GM19351 (cell line): Measurements from ENCODE around the gene CLIC3.
"Not testable (repeated sequence)": the region's sequence is repeated elsewhere in the genome, so short reads cannot be mapped to it uniquely, and the experiment has no call there.

Experiments
- ATAC-seq: cut with Tn5 transposase; IDR thresholded peaks from one replicate; pipeline ENCODE4 v1.9.1; 2021; ENCODE audit warnings: mild to moderate bottlenecking, moderate library complexity; ENCODE audit not compliant: unreplicated experiment

Gene CLIC3, protein sequence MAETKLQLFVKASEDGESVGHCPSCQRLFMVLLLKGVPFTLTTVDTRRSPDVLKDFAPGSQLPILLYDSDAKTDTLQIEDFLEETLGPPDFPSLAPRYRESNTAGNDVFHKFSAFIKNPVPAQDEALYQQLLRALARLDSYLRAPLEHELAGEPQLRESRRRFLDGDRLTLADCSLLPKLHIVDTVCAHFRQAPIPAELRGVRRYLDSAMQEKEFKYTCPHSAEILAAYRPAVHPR

DNA sequence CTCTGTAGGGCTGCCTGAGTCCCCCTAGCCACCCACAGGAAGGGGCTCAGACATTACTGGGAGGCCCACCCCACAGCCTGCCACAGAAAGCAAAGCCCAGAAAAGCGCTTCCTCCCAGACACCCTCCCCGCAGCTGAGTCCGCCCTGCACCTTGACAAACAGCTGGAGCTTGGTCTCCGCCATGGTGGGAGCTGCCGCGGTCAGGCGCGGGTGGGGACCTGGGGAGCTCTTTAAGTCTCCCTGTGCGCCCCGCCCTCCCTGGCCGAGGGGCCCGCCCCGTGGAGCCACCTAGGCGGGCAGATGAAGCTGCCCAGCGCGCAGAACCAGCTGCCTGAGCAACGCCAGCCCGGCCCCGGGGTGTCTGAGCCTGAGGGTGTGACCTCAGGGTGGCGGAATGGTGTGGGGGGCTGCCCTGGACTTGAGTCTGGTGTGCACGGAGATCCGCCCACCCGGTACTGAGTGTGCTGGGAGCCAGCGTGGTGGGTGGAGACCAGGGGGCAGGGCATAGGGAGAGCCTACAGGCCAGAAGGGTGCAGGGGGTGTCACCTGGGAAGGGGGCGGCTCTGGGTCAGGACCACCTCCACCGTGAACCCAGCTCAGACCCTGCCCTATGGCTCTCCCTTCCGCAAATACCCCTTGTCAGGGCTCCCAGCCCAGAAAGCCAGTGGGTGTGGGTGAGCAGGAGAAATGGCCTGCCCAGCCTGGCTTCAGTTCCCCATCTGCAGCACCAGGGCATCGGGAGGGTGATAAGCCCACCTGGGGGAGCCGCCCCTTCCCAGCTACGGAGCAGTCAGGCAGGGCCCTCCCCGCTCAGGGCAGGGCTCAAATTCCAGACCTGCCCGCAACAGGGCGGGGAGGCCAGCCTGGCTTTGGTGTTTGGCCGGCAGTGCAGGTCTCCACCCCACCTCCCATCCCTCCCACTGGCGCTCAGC is at the start of gene CLIC3:
Gene CLIC3, minus strand, starts transcription at position 208 of the 932 bp plus-strand sequence. Its CDS starts 25 bp downstream, at position 183.
- no peak for ATAC-seq

DNA sequence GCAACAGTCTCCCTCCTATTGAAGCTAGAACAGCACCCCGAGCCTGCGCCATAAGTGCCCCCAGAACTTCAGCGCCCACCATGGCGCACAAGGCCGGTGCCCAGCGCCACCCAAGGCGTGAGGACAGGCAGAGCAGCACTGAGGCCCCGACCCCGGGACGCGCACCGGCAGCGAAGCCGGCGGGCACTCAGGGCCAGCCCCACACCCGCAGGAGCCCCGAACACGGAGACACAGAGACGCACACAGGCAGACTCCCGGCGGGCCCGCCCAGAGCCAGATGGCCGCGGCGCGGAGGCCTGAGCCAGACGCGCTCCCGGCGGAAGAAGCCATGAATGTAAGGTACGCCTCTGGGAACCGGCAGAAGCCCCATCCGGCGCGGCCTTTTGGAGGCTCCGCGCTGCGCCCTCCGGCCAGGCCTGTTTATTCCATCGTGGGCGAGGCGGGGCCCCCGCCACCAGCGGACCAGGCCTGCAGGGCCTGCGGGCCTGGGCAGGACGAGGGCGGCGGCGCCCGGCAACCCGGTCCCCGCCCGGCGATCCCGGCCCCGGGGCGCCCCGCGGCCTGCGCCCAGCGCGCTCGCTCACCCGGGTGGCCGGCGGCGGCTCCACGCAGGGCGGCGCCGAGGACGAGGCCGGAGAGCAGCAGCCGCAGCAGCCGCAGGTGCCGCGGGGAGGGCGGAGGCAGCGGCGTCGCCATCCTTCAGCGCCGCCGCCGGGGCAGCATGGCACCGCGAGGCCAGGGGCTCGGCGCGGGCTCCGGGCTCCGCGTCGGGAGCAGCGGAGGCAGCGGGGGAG is 49.1 kb upstream of the CLIC3 start:
- ATAC-seq: no peak

DNA sequence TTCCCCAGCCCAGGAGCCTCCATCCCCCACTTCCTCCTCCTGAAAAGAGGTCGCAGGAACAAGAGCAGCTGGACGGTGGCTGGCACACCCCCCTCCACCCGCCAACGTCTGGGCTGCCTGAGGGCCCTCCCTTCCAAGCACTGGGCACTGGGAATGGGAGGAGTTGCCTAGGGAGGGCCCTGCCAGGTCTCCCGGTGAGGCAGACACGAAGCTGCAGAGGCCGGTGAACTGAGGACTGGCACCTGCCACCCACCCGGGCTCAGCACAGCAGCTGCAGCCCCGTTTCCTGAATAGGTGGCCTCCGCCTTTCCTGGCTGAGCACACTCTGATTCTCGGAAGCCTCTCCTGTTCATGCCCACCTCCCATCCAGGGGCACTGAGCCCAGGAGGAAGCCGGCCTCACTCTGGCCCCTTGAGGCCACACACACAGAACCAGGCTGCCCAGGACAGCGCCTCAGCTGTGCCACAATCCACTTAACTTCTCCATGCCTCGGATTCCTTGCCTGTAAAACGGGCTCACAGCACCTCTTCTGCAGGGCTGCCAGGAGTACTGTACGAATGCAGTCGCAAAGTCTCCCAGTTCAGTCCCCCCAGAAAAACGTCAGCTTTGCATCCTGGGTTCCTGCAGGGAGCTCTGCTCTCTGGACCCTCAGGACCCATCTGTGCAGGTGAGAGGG is 48.3 kb upstream of the CLIC3 start:
- no peak for ATAC-seq

DNA sequence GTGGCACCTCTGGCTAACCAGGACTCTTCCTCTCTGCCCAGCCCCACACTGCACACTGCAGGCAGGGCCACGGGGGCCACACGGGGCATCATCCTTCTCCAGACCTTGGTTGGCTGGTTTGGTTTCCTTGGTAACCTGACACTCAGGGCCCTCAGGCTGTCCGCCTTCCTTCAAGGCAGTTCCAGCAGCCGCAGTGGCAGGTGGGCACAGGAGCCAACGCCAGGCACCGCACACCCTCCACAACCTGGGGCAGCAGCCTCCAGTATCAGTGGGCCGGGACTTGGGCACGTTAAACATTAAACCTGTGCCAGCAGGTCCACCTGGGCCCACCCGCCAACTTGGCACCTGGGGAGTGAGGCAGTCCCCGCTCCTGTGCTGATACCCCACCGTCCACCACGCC is 47.7 kb upstream of the CLIC3 start:
- ATAC-seq: no peak

DNA sequence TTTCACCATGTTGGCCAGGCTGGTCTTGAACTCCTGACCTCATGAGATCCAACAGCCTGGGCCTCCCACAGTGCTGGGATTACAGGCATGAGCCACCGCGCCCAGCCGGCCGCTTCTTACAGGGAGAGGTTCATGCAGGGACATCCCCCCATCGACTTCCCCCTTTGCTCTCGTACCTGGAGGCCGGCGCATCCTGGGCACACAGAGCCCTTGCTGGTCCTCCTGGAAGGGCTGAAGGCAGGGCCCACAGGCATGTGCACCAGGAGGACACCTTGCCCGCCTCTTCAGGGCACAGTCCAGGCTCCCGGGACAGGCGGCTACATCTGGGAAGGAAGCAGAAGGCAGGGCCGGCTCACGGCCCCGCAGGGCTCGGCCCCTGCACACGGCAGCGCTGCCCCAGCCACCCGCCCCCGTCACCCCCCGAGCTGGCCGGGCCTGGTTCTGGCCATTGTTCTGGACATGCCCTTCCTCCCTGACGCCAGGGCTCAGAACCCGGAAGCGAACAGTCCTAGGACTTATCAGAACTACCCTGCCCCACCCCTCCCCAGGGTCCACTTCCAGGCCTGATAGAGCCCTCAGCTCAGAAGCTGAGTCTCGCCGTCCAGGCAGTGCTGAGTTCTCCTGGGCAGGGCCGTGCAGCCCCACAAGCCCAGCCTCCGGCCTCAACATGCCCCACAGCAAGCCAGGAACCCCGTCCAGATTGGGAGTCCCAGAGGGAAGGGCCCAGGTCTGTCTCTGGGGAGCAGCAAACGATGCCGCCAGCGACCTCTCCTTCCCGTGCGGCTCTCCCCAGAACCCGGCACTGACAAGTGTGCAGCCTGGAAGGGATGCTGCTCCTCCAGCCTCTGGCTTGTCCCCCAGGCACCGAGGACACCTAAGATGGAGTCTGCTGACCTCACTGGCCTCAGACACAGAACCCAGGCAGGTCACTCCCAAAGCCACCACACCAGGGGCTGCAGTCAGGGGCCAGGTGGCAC is 46.7 kb upstream of the CLIC3 start:
- no peak for ATAC-seq

DNA sequence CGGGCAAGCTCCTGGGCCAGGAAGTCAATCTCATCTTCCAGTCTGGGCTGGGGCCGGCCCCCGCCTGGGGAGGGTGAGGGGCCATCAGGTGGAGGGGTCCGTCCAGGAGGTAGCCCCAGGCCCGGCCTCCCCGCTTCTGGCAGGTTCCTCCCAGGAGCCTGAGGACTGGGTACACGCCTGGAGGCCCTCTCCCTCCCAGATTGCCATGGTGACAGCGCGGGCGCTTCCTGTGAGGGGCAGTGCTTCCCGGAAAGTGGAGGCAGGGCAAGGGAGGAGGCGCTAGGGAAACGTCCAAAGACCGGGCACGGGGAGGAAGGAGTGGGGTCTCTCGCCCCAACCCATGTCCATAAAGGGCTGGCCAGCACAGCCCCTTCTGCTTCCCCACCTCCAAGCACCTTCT is 44.8 kb upstream of the CLIC3 start:
- ATAC-seq: no peak

DNA sequence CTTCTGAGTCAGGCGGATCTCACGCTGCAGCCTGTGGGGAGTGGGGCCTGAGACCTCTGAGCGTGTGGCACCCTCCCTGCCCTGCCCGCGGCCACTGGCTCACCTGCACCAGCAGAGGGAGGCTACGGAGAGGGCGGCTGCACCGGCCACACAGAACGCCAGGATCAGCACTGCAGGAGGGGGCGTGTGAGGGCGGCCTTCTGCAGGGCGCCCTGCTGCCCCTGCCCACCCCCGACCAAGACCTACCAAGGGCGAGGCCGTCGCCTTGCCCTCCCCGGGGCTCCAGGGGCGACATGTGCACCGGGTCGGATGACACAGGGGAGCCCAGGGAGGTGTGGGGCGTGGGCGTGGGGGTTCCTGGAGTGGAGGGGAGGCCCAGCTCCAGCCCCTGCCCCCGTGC is 44.2 kb upstream of the CLIC3 start:
- no peak for ATAC-seq

DNA sequence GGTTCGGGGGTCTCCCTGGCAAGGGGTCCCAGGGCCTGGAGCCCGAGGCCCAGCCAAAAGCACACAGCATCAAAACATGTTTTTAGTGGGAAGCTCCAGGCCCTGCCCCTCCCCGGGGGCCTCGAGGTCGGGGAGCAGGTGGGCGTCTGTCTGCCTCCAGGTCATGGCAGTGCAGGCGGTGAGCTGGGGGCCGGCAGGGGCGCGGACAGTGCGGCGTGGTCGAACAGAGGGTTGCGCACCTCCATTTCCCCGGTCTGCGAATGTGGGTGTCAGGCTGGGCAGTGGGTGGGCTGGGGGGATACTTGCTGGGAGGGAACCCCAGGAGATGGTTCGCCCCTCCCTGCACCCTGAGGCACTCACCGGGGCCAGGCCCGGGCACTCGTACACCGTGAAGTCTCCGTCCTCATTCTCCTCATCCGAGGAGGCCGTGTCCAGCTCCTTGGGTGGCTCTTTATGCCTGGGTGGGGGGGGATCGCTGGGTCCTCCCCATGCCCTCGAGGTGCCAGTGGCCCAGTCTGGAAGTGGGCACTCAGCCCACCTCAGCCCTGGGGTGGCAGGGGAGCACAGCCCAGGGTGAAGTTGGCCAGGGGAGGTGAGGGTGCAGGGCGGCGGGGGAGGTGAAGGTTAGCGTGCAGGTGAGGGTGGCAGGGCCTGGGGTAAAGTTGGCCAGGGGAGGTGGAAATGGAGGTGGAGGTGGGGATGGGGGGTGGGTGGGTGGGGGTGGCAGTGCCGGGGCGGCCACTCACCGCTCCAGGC is 43.4 kb upstream of the CLIC3 start:
- ATAC-seq: no peak

DNA sequence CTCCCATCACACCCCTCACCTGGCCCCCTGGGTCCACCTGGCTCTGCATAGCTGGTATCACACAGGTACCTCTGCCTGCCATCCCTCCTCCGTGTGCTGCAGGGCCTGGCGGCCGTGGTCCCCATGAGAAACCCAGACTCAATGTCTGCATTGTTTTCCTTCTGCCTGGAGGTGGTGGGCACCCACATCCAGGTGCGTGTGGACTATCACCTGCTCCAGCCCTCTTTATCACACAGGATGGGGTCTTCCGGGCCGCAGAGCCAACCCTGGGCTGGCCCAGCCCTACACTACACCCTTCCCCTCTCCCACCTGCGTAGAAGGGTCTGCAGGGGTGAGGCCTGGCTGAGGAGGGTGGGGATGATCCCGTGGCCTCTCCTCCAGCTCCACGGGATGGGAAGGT is 42.5 kb upstream of the CLIC3 start:
- no peak for ATAC-seq

DNA sequence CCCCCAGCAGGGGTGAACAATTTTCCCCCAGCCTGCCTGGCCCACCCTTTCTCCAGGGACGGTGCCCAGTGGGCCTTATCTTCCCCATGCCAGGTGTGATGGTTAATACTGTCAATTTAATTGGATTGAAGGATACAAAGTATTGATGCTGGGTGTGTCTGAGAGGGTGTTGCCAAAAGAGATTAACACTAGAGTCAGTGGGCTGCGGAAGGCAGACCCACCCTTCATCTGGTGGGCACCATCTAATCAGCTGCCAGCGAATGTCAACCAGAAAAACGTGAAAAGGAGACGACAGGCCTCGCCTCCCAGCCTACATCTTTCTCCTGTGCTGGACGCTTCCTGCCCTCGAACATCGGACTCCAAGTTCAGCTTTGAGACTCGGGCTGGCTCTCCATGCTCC is 41.1 kb upstream of the CLIC3 start:
- no peak for ATAC-seq

DNA sequence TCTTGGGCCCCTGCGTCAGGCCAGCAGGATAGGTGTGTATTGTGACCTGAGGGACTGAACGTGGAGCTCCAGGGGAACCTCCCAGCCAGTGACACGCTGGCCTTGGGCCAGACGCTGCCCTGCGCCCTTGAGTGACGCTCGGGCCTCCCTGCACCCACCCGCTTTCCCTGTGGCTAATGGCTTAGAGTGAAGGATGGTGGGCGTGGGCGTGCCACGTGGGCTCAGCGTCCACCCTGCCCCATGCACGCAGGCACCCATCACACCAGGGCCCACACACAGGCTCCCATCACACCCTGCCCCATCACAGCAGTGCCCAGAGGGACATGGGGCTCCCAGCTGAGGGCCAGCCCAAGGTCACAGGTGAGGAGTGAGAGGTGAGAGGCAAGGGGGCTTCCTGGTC is 40.7 kb upstream of the CLIC3 start:
- no peak for ATAC-seq

DNA sequence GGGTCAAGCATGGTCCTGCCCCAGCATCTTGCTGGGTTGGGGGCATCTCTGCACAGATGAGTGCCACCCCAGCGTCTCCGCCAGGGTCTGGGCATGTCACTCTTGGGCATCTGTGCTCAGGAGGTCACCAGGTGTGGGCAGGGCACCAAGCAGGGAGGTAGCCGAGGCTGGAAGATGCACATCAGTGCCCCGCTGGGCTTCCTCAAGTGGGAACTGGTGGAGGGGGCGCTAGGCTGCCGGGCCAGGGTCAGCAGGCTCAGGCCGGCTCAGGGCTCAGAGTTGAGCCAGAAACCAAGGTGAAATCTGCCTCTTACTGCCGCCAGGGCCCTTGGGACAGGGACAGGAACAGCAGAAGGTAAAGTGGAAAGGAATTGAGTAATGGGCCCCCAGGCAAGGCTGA is 39.6 kb upstream of the CLIC3 start:
- no peak for ATAC-seq

DNA sequence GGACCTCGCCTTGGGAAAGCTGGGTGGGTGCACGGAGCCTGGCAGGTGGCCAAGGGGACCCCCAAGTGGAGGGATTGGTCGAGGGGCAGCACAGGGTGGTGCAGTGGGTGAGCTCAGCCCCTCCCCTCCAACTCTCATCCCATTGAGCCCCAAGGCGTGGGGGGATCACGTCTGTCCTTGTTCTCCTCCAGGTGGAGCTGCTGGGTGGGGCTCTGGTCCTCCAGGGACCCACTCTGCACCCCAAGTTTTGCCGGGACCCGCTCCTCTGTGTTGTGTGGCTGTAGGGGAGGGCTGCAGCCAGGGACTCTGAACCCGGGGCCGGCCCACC is 39.1 kb upstream of the CLIC3 start:
- no peak for ATAC-seq

DNA sequence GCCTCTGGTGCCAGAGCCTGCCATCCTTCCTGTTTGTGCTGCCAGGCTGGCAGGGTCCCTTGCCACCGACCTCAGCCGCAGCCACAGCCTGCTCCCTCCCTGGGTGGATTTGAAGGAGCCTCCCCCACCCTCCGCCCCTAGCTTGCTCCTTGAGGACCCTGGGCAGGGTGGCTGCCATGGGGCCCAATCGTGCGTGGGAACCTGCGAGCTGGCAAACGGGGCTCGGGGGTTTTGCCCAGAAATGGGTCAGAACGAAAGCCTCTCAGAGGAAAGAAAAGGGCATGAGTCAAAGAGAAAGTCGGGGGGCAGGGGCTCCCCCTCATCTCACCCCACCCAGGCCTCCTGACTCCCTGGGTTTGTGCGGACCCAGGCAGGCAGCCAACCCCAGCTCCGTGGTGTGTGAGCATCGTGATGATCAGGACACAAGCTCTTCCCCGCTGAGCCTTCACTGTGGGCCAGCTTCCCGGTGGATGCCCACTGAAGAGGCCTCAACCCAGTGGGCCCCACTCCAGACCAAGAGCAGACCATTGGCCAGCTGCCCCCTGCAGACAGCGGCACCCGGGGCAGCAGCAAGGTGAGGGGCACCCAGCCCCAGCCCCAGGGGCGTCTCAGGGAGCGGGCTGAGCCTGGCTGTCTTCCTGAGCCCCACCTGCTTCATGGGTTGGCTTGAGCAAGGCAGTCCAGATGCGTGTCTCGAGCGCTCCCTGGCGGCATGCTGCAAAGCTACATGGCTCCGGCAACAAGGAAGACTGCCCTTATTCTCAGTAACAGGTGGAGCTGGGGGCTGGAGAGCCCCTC is 38.5 kb upstream of the CLIC3 start:
- ATAC-seq: peak; percentile 78

DNA sequence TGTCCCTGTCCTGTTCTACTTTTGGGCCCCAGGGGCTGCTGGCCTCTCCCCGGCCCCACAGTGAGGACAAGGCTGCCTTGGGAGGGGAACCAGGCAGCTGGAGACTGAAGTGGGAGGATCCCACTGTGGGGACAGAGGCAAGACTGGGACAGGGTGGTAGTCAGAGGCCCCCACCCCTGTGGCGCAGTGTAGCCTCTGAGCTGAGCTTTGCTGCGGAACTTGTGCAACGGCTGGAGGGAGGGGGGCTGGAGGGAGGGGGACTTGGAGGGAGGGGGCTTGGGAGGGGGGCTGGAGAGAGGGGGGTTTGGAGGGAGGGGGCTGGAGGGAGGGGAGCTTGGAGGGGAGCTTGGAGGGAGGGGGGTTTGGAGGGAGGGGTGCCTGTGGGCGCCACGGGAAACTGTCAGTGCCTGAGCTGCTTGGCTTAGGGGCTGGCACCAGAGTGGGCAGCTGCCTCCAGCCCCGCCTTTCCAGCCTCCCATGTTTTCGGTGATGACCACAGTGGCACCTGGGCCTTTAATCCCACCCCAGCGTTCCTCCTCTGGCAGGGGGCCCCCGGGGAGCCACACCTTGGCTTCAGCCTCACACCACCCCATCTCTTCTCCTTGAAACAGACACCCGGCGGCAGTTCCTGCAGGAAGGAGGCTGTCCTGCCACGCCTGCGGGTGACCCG is 37.8 kb upstream of the CLIC3 start:
- ATAC-seq: no peak

DNA sequence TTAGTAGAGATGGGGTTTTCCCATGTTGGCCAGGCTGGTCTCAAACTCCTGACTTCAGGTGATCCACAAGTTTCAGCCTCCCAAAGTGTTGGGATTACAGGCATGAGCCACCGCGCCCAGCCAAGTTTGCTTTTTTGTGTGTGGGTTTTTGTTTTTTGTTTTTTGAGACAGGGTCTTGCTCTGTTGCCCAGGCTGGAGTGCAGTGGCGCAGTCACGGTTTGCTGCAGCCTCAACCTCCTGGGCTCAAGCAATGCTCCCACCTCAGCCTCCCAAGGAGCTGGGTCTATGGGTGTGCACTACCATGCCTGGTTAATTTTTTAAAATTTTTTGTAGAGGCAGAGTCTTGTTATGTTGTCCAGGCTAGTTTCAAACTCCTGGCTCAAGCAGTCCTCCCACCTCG is 37.1 kb upstream of the CLIC3 start:
- ATAC-seq: not testable (repeated sequence)

DNA sequence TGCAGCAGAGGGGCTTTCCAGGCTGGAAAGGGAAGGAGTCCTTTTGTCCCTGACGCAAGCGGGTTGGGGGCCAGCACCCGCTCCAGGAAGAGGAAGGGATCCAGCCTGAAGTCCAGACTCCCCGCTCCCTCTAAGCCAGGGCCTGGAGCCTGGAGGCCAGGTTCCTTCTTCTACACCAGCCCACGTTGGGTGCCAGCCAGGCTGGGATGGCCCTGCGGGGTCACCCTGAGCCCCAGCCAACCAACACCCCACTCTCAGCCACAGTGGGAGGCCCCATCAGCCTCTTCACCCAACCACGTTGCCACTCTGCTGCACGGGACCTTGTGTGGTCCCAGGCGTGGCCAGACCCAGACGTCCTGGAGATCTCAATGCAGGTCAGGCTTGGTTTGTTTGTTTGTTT is 36.5 kb upstream of the CLIC3 start:
- ATAC-seq: no peak
